ENCODE results near the gene OR51M1.

OR51M1 gene

GRCh38 chr11:5421811-5422210 lies 38.2 kb downstream of the OR51M1 start, which contains the start of gene OR51Q1:
Gene OR51Q1, plus strand, starts transcription at chr11:5422111. Its CDS starts 90 bp downstream, at chr11:5422201.
- TF ChIP-seq KLF17 (tag by site-specific recombination; IDR thresholded peaks at IDR 0.05) (no peak), ZXDB (tag by site-specific recombination; IDR thresholded peaks at IDR 0.05) (no peak), ZNF174 (tag by site-specific recombination; IDR thresholded peaks at IDR 0.05) (no peak), ZSCAN23 (tag by site-specific recombination; IDR thresholded peaks at IDR 0.05) (no peak), ZNF747 (tag by site-specific recombination; IDR thresholded peaks at IDR 0.05) (no peak), OVOL3 (tag by site-specific recombination; IDR thresholded peaks at IDR 0.05) (no peak), ZNF140 (tag by site-specific recombination; IDR thresholded peaks at IDR 0.05) (no peak), PRDM1 (tag by site-specific recombination; IDR thresholded peaks at IDR 0.05) (no peak), ZNF302 (tag by site-specific recombination; IDR thresholded peaks at IDR 0.05; ENCODE audit: low read depth) (no peak), ZNF280D (tag by site-specific recombination; IDR thresholded peaks at IDR 0.05) (no peak), INSM2 (tag by site-specific recombination; IDR thresholded peaks at IDR 0.05) (no peak), ZNF114 (tag by site-specific recombination; IDR thresholded peaks at IDR 0.05) (no peak), SCRT1 (tag by site-specific recombination; IDR thresholded peaks at IDR 0.05; ENCODE audit: borderline replicate concordance) (no peak), ZNF791 (tag by site-specific recombination; IDR thresholded peaks at IDR 0.05) (no peak), ZNF155 (tag by site-specific recombination; IDR thresholded peaks at IDR 0.05) (no peak), KLF9 (tag by site-specific recombination; IDR thresholded peaks at IDR 0.05; ENCODE audit: low read depth) (no peak), ZBTB26 (tag by site-specific recombination; optimal IDR thresholded peaks at IDR 0.05) (no peak)
- no peak within 1 kb of the TSS for H3K27ac ChIP-seq (ENCODE audit: extremely low read depth, low read depth, low read length)
- H3K4me3 ChIP-seq (ENCODE audit: low read depth, low read length), result no peak within 1 kb of the TSS
- H3K4me1 ChIP-seq (ENCODE audit: control insufficient read depth, insufficient read depth, low read length), result no peaks in the 10 kb centered on the region
- POLR2A ChIA-PET, result no interaction called here
- no peaks in the 10 kb centered on the region for H3K9me3 ChIP-seq (ENCODE audit: control insufficient read depth, insufficient read depth, low read depth, low read length)
- H3K36me3 ChIP-seq (ENCODE audit: control insufficient read depth in 2 of 2, insufficient read depth in 1 of 2, low read length in 2 of 2), result no peaks in the 10 kb centered on the region
- CTCF ChIA-PET, result no interaction called here

- ChIA-PET CTCF (no interaction called here), POLR2A (no interaction called here)
- TF ChIP-seq ZNF175 (tag by site-specific recombination; IDR thresholded peaks at IDR 0.05), result no peak
- TF ChIP-seq ZNF561 (tag by site-specific recombination; IDR thresholded peaks at IDR 0.05; ENCODE audit: borderline replicate concordance), result no peak
- TF ChIP-seq ZNF664 (tag by site-specific recombination; IDR thresholded peaks at IDR 0.05), result no peak
- TF ChIP-seq BCL11A (tag by site-specific recombination; IDR thresholded peaks at IDR 0.05; ENCODE audit: low read depth), result no peak
- no peak for TF ChIP-seq BCL11B (tag by site-specific recombination; IDR thresholded peaks at IDR 0.05; ENCODE audit: low read depth)
- TF ChIP-seq YY1 (tag by site-specific recombination; IDR thresholded peaks at IDR 0.05), result no peak
- no peak for TF ChIP-seq ZNF140 (tag by site-specific recombination; IDR thresholded peaks at IDR 0.05)
- no peak for TF ChIP-seq MEIS1 (CRISPR knock-in tag; IDR thresholded peaks at IDR 0.05; ENCODE audit: borderline replicate concordance)
- no peak for TF ChIP-seq ZEB2 (tag by site-specific recombination; IDR thresholded peaks at IDR 0.05)
- TF ChIP-seq ZSCAN5A (tag by site-specific recombination; IDR thresholded peaks at IDR 0.05), result no peak
- no peak for TF ChIP-seq ZNF514 (tag by site-specific recombination; IDR thresholded peaks at IDR 0.05)
- TF ChIP-seq HOXD13 (CRISPR knock-in tag; IDR thresholded peaks at IDR 0.05; ENCODE audit: borderline replicate concordance), result no peak
- H3K27ac ChIP-seq (ENCODE audit: extremely low read depth, low read depth, low read length), result no peak overlapping the region
- H3K9me3 ChIP-seq (ENCODE audit: control insufficient read depth, insufficient read depth, low read depth, low read length), result no peaks in the 10 kb centered on the region
- no peaks in the 10 kb centered on the region for H3K4me1 ChIP-seq (ENCODE audit: control insufficient read depth, insufficient read depth, low read length)
- no peak overlapping the region for H3K4me3 ChIP-seq (ENCODE audit: low read depth, low read length)
- H3K36me3 ChIP-seq (ENCODE audit: control insufficient read depth in 2 of 2, insufficient read depth in 1 of 2, low read length in 2 of 2), result no peaks in the 10 kb centered on the region
Observed at GRCh38 chr11:5423131-5423530, 39.5 kb downstream of the OR51M1 start.
